Measurements from ENCODE around the gene NUMBL. TPM values are rescaled to one million over a fixed set of nuclear protein-coding genes. Genes with fewer than 3 reads are reported as not detected.
"Not testable (repeated sequence)": the region's sequence is repeated elsewhere in the genome, so short reads cannot be mapped to it uniquely, and the experiment has no call there.

NUMBL gene
- total RNA-seq, 5 donors from 2014 or later (not counting 1 experiment from before 2014, with no cell fraction given): 7.1 to 19.0 (median 13.1) TPM

DNA sequence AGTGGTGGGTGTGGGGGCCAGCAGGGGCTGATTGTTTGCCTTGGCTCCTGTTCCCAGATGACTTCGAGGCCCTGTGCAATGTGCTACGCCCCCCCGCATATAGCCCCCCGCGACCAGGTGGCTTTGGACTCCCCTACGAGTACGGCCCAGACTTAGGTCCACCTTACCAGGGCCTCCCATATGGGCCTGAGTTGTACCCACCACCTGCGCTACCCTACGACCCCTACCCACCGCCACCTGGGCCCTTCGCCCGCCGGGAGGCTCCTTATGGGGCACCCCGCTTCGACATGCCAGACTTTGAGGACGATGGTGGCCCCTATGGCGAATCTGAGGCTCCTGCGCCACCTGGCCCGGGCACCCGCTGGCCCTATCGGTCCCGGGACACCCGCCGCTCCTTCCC lies 63.5 kb downstream of the NUMBL start:
- Mint-ChIP-seq H3K4me3 (no peak overlapping the region), H3K27ac (no peak overlapping the region), H3K9me3 (no peaks in the 10 kb centered on the region), H3K36me3 (peaks cover 29% of the 10 kb centered on the region), H3K4me1 (peaks cover 2 to 13% (median 3%) of the 10 kb centered on the region in 3 donors), H3K27me3 (no peaks in the 10 kb centered on the region)
- peaks cover 4 to 37% of the 10 kb centered on the region in 2 donors for H3K36me3 ChIP-seq (ENCODE audit: control insufficient read depth in 2 of 2, extremely low read depth in 1 of 2, insufficient read depth in 1 of 2, low read length in 1 of 2)
- peaks cover 0 to 8% of the 10 kb centered on the region in 2 experiments for H3K4me1 ChIP-seq (ENCODE audit: control insufficient read depth in 1 of 2, extremely low read depth in 1 of 2, insufficient read depth in 2 of 2, low read length in 2 of 2)
- H3K4me3 ChIP-seq (ENCODE audit: control insufficient read depth in 1 of 2, extremely low read depth in 1 of 2, low read length in 1 of 2): no peak overlapping the region
- H3K27me3 ChIP-seq (replicated peaks in 1 of 2; ENCODE audit: control insufficient read depth in 2 of 2, extremely low read depth in 1 of 2, insufficient read depth in 2 of 2, low read length in 1 of 2): no peaks in the 10 kb centered on the region
- ChIA-PET CTCF (no interaction called here), POLR2A (interaction anchor here in 1 of 2 donors (0.6 kb wide), 1 partner anchor 8 kb away, joined by 4 read pairs; no protein-coding TSS in a partner anchor)
- no peak overlapping the region for H3K27ac ChIP-seq (ENCODE audit: low read length)
- ATAC-seq (replicated peaks in 1 of 4) (no peak), DNase-seq (no peak)
- WGBS (ENCODE audit: insufficient coverage): 97% methylated on average over 15 of the region's 24 CpGs
- no peaks in the 10 kb centered on the region for H3K9me3 ChIP-seq

- Histone ChIP-seq H3K4me1 (ENCODE audit: control insufficient read depth in 1 of 2, extremely low read depth in 1 of 2, insufficient read depth in 2 of 2, low read length in 2 of 2) (peaks cover 0 to 6% of the 10 kb centered on the region in 2 experiments), H3K27me3 (replicated peaks in 1 of 2; ENCODE audit: control insufficient read depth in 2 of 2, extremely low read depth in 1 of 2, insufficient read depth in 2 of 2, low read length in 1 of 2) (no peaks in the 10 kb centered on the region), H3K4me3 (ENCODE audit: control insufficient read depth in 1 of 2, extremely low read depth in 1 of 2, low read length in 1 of 2) (no peak overlapping the region), H3K36me3 (ENCODE audit: control insufficient read depth in 2 of 2, extremely low read depth in 1 of 2, insufficient read depth in 1 of 2, low read length in 1 of 2) (peaks cover 4 to 45% of the 10 kb centered on the region in 2 donors), H3K9me3 (no peaks in the 10 kb centered on the region), H3K27ac (ENCODE audit: low read length) (no peak overlapping the region)
- ChIA-PET CTCF (no interaction called here), POLR2A (interaction anchor here in 1 of 2 donors (0.5 kb wide), 1 partner anchor 715 kb away, joined by 4 read pairs; no protein-coding TSS in a partner anchor)
- peaks cover 36% of the 10 kb centered on the region for H3K36me3 Mint-ChIP-seq
- H3K4me1 Mint-ChIP-seq: peaks cover 2 to 12% (median 3%) of the 10 kb centered on the region in 3 donors
- DNase-seq: no peak
- 91% methylated on average over 5 of the region's 7 CpGs for WGBS (ENCODE audit: insufficient coverage)
- no peaks in the 10 kb centered on the region for H3K27me3 Mint-ChIP-seq
- no peaks in the 10 kb centered on the region for H3K9me3 Mint-ChIP-seq
- H3K4me3 Mint-ChIP-seq: no peak overlapping the region
- ATAC-seq (replicated peaks in 1 of 4): no peak
- H3K27ac Mint-ChIP-seq: peak overlapping the region in 1 of 2 donors; percentile 5
Observed at GRCh38 chr19:40625406-40626120, 64.9 kb downstream of the NUMBL start.

DNA sequence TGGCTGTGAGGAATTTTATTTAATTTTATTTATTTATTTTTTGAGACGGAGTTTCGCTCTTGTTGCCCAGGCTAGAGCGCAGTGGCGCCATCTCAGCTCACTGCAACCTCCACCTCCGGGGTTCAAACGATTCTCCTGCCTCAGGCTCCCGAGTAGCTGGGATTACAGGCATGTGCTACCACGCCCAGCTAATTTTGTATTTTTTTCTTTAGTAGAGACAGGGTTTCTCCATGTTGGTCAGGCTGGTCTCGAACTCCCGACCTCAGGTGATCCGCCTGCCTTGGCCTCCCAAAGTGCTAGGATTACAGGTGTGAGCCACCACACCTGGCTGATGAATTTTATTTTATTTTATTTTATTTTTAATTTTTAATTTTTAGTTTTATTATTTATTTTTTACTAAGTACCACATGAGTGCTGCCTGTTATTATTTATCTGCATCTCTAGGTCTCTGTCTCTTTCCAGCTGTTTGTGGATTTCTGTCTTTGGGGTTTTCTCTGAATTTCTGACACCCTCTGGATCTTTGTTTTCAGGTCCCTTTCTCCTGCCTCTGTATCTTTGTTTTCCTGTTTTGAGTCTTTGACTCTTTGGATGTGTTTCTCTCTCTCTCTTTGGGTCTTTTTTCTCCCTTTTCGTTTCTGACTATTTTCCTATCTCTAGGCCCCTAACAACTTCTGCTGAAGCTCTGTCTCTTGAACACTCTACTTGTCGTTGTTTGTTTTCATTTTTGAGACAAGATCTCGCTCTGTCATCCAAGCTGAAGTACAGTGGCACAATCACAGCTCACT lies 65.9 kb downstream of the NUMBL start:
- Mint-ChIP-seq H3K36me3 (peaks cover 36% of the 10 kb centered on the region), H3K27ac (peak overlapping the region in 1 of 2 donors; percentile 49)
- WGBS (ENCODE audit: insufficient coverage): 85% methylated on average over 5 of the region's 14 CpGs
- peaks cover 8 to 48% of the 10 kb centered on the region in 2 donors for H3K36me3 ChIP-seq (ENCODE audit: control insufficient read depth in 2 of 2, extremely low read depth in 1 of 2, insufficient read depth in 1 of 2, low read length in 1 of 2)
- H3K4me1 Mint-ChIP-seq; POLR2A ChIA-PET; ATAC-seq (replicated peaks in 1 of 4); H3K27me3 ChIP-seq (replicated peaks in 1 of 2; ENCODE audit: control insufficient read depth in 2 of 2, extremely low read depth in 1 of 2, insufficient read depth in 2 of 2, low read length in 1 of 2); H3K4me3 Mint-ChIP-seq; H3K27ac ChIP-seq (ENCODE audit: low read length); H3K4me3 ChIP-seq (ENCODE audit: control insufficient read depth in 1 of 2, extremely low read depth in 1 of 2, low read length in 1 of 2); H3K27me3 Mint-ChIP-seq; H3K9me3 ChIP-seq; DNase-seq; H3K9me3 Mint-ChIP-seq; H3K4me1 ChIP-seq (ENCODE audit: control insufficient read depth in 1 of 2, extremely low read depth in 1 of 2, insufficient read depth in 2 of 2, low read length in 2 of 2): not testable (repeated sequence)
- CTCF ChIA-PET: interaction anchor here (0.5 to 0.7 kb wide), 5 partner anchors 11 to 1213 kb away, joined by 3 to 6 read pairs (median 3); no protein-coding TSS in a partner anchor

- Histone ChIP-seq H3K36me3 (ENCODE audit: control insufficient read depth in 2 of 2, extremely low read depth in 1 of 2, insufficient read depth in 1 of 2, low read length in 1 of 2) (peaks cover 10 to 53% of the 10 kb centered on the region in 2 donors), H3K4me3 (ENCODE audit: control insufficient read depth in 1 of 2, extremely low read depth in 1 of 2, low read length in 1 of 2) (no peak overlapping the region), H3K4me1 (ENCODE audit: control insufficient read depth in 1 of 2, extremely low read depth in 1 of 2, insufficient read depth in 2 of 2, low read length in 2 of 2) (no peaks in the 10 kb centered on the region), H3K27me3 (replicated peaks in 1 of 2; ENCODE audit: control insufficient read depth in 2 of 2, extremely low read depth in 1 of 2, insufficient read depth in 2 of 2, low read length in 1 of 2) (no peaks in the 10 kb centered on the region), H3K27ac (ENCODE audit: low read length) (no peak overlapping the region), H3K9me3 (no peaks in the 10 kb centered on the region)
- 89% methylated on average over 28 of the region's 41 CpGs for WGBS (ENCODE audit: insufficient coverage)
- DNase-seq: no peak
- ChIA-PET CTCF (interaction anchor here in 1 of 2 donors (0.5 kb wide), 1 partner anchor 318 kb away, joined by 6 read pairs; no protein-coding TSS in a partner anchor), POLR2A (no interaction called here)
- Mint-ChIP-seq H3K9me3 (no peaks in the 10 kb centered on the region), H3K27ac (peak overlapping the region in 1 of 2 donors; percentile 36), H3K36me3 (peaks cover 41% of the 10 kb centered on the region), H3K4me3 (no peak overlapping the region), H3K27me3 (no peaks in the 10 kb centered on the region), H3K4me1 (peaks cover 0 to 6% (median 1%) of the 10 kb centered on the region in 3 donors)
- no peak for ATAC-seq (replicated peaks in 1 of 4)
Observed at GRCh38 chr19:40623403-40624251, 66.8 kb downstream of the NUMBL start.

DNA sequence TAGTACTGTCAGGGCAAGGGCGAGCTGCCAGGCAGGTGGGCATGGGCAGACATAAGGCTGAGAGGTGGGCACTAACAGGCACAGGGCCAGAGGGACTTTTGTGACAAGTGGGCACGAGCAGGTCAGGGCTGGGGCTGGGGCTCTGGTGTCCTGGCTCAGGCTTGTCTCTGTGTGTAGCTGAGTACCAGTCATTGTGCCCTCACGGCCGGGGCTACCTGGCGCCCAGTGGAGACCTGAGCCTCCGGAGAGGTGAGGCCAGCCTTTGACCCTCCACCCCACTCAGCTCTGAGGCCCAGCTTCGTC lies 67.7 kb downstream of the NUMBL start:
- ATAC-seq (replicated peaks in 1 of 4): peak in 1 of 4 experiments; percentile 12
- 98% methylated on average over 5 of the region's 7 CpGs for WGBS (ENCODE audit: insufficient coverage)
- peaks cover 0 to 6% (median 1%) of the 10 kb centered on the region in 3 donors for H3K4me1 Mint-ChIP-seq
- POLR2A ChIA-PET: no interaction called here
- H3K27me3 Mint-ChIP-seq: no peaks in the 10 kb centered on the region
- H3K9me3 Mint-ChIP-seq: no peaks in the 10 kb centered on the region
- H3K9me3 ChIP-seq: no peaks in the 10 kb centered on the region
- no peak overlapping the region for H3K27ac ChIP-seq (ENCODE audit: low read length)
- peaks cover 10 to 53% of the 10 kb centered on the region in 2 donors for H3K36me3 ChIP-seq (ENCODE audit: control insufficient read depth in 2 of 2, extremely low read depth in 1 of 2, insufficient read depth in 1 of 2, low read length in 1 of 2)
- no peaks in the 10 kb centered on the region for H3K27me3 ChIP-seq (replicated peaks in 1 of 2; ENCODE audit: control insufficient read depth in 2 of 2, extremely low read depth in 1 of 2, insufficient read depth in 2 of 2, low read length in 1 of 2)
- no peaks in the 10 kb centered on the region for H3K4me1 ChIP-seq (ENCODE audit: control insufficient read depth in 1 of 2, extremely low read depth in 1 of 2, insufficient read depth in 2 of 2, low read length in 2 of 2)
- CTCF ChIA-PET: no interaction called here
- no peak overlapping the region for H3K4me3 Mint-ChIP-seq
- H3K27ac Mint-ChIP-seq: no peak overlapping the region
- DNase-seq: no peak
- peaks cover 41% of the 10 kb centered on the region for H3K36me3 Mint-ChIP-seq
- H3K4me3 ChIP-seq (ENCODE audit: control insufficient read depth in 1 of 2, extremely low read depth in 1 of 2, low read length in 1 of 2): no peak overlapping the region
